HEK293 (cell line): ENCODE measurements around the gene ATMIN.

Experiments used
- TF ChIP-seq, protein P1 (sequence below): sonication (generic); formaldehyde crosslinking; IDR thresholded peaks from 2 replicates; pipeline ENCODE4 v1.8.1; 2022; ENCODE audit warnings: mild to moderate bottlenecking, moderate library complexity, missing genetic modification reagents
- TF ChIP-seq, protein P2 (sequence below): fragments of 450-650 bp; formaldehyde crosslinking; IDR thresholded peaks from 2 replicates; pipeline ENCODE4 v1.5.1; 2016; ENCODE audit warnings: missing biosample characterization, missing genetic modification characterization

DNA sequence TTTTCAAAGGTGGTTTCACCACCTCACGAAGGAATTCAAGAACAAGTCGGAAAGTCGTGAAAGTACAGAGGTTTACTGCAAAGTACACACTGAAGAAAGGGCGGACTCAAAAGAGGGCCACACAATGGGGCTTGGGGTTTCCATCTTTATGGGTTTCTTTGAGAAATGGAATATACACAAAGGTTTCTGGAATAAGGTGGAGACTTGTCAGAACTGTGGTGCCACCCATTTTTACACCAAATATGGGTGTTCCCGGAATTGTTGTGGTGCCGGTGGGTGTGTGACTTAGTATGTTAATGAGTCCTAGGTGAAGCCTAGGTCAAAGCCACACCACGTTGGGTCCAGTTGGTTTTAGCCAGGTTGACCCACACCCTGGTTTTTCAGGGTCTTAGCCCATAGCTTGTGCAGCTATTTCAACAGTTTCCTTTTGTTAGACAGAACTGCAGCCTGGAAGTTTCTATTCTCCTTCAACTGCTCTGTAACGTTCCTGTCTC lies 61.1 kb downstream of the ATMIN start:
- TF ChIP-seq, protein P1, sequence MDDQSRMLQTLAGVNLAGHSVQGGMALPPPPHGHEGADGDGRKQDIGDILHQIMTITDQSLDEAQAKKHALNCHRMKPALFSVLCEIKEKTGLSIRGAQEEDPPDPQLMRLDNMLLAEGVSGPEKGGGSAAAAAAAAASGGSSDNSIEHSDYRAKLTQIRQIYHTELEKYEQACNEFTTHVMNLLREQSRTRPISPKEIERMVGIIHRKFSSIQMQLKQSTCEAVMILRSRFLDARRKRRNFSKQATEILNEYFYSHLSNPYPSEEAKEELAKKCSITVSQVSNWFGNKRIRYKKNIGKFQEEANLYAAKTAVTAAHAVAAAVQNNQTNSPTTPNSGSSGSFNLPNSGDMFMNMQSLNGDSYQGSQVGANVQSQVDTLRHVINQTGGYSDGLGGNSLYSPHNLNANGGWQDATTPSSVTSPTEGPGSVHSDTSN (CRISPR knock-in tag): no peak
- TF ChIP-seq, protein P2, sequence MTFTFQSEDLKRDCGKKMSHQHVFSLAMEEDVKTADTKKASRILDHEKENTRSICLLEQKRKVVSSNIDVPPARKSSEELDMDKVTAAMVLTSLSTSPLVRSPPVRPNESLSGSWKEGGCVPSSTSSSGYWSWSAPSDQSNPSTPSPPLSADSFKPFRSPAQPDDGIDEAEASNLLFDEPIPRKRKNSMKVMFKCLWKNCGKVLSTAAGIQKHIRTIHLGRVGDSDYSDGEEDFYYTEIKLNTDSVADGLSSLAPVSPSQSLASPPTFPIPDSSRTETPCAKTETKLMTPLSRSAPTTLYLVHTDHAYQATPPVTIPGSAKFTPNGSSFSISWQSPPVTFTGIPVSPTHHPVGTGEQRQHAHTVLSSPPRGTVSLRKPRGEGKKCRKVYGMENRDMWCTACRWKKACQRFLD (tag by site-specific recombination): no peak
